Subcutaneous abdominal adipose tissue (tissue), 5 donors: Measurements from ENCODE around the gene MGME1.

Experiments used
- H3K27ac ChIP-seq: one replicate; pipeline ENCODE4 v1.7.0; 2013; ENCODE audit warnings: low read depth, mild to moderate bottlenecking, inconsistent platforms, low read length, moderate library complexity
- H3K27me3 ChIP-seq, 5 donors: one replicate each; pipeline ENCODE4 v1.7.0; 2013; ENCODE audit warnings: low read length in 5 of 5, inconsistent platforms in 1 of 5; ENCODE audit not compliant: control insufficient read depth in 5 of 5, insufficient read depth in 4 of 5
- H3K36me3 ChIP-seq, 5 donors: one replicate each; pipeline ENCODE4 v1.7.0; 2013; ENCODE audit warnings: low read length in 5 of 5; ENCODE audit not compliant: control insufficient read depth in 5 of 5, insufficient read depth in 5 of 5
- H3K4me1 ChIP-seq, 5 donors: one replicate each; pipeline ENCODE4 v1.7.0; 2013; ENCODE audit warnings: low read length in 5 of 5, mild to moderate bottlenecking in 3 of 5, moderate library complexity in 1 of 5; ENCODE audit not compliant: control insufficient read depth in 5 of 5, insufficient read depth in 5 of 5
- H3K4me3 ChIP-seq, 5 donors: one replicate each; pipeline ENCODE4 v1.7.0; 2013; ENCODE audit warnings: low read length in 5 of 5, low read depth in 1 of 5
- H3K9ac ChIP-seq, 5 donors: one replicate each; pipeline ENCODE4 v1.7.0; 2013; ENCODE audit warnings: low read length in 5 of 5, mild to moderate bottlenecking in 4 of 5, moderate library complexity in 3 of 5
- H3K9me3 ChIP-seq, 5 donors: one replicate each; pipeline ENCODE4 v1.7.0; 2013; ENCODE audit warnings: low read length in 5 of 5; ENCODE audit not compliant: control insufficient read depth in 5 of 5
- donor health status: healthy.
- donor health status: healthy.
- donor health status: healthy.
- donor health status: healthy.
- donor health status: healthy.

Gene MGME1

DNA sequence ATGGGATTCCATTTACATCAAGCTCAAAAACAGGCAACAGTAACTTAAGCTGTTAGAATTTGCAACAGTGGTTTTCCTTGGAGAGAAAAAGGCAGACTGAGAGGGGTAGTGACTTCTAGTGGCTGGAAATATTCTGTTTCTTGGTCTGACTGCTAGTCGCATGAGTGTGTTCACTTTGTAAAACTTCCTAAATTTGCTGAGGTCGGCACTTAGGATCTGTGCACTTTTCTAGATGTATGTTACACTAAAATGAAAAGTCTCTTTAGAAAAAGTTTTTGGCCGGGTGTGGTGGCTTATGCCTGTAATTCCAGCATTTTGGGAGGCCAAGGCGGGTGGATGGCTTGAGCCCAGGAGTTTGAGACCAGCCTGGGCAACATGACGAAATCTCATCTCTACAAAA is 70.2 kb downstream of the MGME1 start:
- Histone ChIP-seq H3K27ac (no peak overlapping the region), H3K4me1 (no peaks in the 10 kb centered on the region), H3K4me3 (no peak overlapping the region), H3K27me3 (peaks cover 0 to 11% (median 6%) of the 10 kb centered on the region in 5 donors), H3K36me3 (no peaks in the 10 kb centered on the region), H3K9me3 (peaks cover 3 to 14% (median 10%) of the 10 kb centered on the region in 5 donors), H3K9ac (no peak overlapping the region)
